ENCODE measurements around the gene ADAMTS20. TPM values are rescaled to one million over a fixed set of nuclear protein-coding genes. Genes with fewer than 3 reads are reported as not detected.
A peak's percentile ranks its signal among the peaks of the same experiment; 100 is the strongest.

ADAMTS20 gene
- total and polyA plus RNA-seq, 2 donors (not counting 1 experiment from before 2014, with no cell fraction given) = not detected

DNA sequence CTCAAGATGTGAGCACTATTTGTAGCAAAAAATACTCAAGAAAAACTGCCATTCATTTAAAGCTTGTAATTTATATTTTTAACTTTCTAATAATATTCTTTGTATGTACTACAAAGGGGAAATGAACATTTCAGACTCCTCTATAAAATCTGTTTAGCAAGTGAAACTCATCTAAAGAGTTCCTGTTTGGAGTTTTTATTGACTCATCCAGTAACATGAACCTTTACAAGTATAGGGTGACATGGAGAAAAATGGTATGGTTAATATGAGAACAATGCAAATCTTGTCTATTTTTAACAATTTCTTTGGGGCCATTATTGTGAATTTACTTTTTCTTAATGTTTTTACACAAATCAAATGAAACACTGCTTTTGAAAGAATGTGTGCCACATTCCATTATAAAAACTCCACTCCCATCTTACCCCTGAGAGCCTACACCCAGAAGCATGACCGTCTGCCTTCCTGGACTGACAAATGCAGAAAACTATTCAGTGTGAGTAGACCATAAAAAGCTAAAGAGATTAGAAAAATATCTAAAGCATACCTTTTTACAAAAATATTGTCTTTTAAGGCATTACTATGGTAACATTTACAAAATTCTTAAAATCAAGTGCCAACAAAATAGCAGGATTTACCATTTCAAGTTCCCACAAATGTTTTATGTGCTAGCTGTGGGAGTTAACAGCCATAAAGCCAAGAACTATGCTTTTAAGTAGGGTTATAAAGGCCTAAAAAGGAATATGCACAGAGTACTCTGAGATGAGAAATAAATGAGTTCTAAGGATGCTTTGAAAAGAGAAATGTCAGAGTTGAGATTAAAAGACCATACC, 144.0 kb downstream of the ADAMTS20 start:
- Histone ChIP-seq H3K27ac (ENCODE audit: insufficient read depth, low read length) (no peak overlapping the region), H3K4me3 (replicated peaks in 1 of 4; ENCODE audit: control extremely low read depth in 1 of 4, insufficient read depth in 1 of 4, low read depth in 3 of 4, low read length in 4 of 4) (no peak overlapping the region), H3K36me3 (ENCODE audit: control insufficient read depth, insufficient read depth, low read length) (no peaks in the 10 kb centered on the region), H4K20me1 (ENCODE audit: control insufficient read depth, extremely low read depth, insufficient read depth, low read length) (no peaks in the 10 kb centered on the region), H3K9ac (ENCODE audit: insufficient read depth, low read length) (no peak overlapping the region), H3K27me3 (ENCODE audit: control insufficient read depth, insufficient read depth, low read length) (no peaks in the 10 kb centered on the region), H3K9me3 (ENCODE audit: control insufficient read depth, insufficient read depth, low read depth, low read length) (no peaks in the 10 kb centered on the region), H2AFZ (ENCODE audit: low read length) (no peak overlapping the region), H3K4me1 (ENCODE audit: control insufficient read depth, extremely low read depth, insufficient read depth, low read length) (no peaks in the 10 kb centered on the region), H3K4me2 (ENCODE audit: extremely low read depth, insufficient read depth, low read length) (no peak overlapping the region), H3K79me2 (ENCODE audit: control insufficient read depth, insufficient read depth, low read length) (no peaks in the 10 kb centered on the region)
- peak; percentile 5 to 35 for DNase-seq (ENCODE audit: low read depth in 2 of 2)
- TF ChIP-seq, protein P1, sequence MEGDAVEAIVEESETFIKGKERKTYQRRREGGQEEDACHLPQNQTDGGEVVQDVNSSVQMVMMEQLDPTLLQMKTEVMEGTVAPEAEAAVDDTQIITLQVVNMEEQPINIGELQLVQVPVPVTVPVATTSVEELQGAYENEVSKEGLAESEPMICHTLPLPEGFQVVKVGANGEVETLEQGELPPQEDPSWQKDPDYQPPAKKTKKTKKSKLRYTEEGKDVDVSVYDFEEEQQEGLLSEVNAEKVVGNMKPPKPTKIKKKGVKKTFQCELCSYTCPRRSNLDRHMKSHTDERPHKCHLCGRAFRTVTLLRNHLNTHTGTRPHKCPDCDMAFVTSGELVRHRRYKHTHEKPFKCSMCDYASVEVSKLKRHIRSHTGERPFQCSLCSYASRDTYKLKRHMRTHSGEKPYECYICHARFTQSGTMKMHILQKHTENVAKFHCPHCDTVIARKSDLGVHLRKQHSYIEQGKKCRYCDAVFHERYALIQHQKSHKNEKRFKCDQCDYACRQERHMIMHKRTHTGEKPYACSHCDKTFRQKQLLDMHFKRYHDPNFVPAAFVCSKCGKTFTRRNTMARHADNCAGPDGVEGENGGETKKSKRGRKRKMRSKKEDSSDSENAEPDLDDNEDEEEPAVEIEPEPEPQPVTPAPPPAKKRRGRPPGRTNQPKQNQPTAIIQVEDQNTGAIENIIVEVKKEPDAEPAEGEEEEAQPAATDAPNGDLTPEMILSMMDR (conservative IDR thresholded peaks at IDR 0.05 in 1 of 2, IDR thresholded peaks at IDR 0.05 in 1 of 2; ENCODE audit: low read depth in 1 of 2, low read length in 2 of 2) = no peak
- TF ChIP-seq EZH2 (IDR thresholded peaks at IDR 0.05; ENCODE audit: low read length, missing control alignments) = no peak

DNA sequence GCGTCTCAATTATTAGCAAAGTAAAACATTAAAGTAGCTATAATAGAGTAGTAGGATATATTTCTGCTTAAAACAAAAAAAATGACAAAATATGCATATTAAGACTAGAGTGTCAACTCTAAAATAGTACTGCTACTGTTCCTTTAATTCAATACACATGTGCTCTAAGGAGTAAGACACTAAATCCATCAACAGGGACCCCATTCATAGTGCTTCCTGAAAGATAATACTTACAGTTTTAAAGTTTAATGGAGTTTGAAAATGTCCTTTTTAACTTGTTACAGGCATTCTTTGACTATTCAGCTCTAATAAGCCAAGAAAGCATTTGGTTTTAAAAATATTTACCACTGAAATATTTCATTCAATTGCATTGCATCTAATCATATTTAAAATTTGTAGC, 145.2 kb downstream of the ADAMTS20 start:
- no peak for DNase-seq (ENCODE audit: low read depth in 2 of 2)
- H3K27me3 ChIP-seq (ENCODE audit: control insufficient read depth, insufficient read depth, low read length) = no peaks in the 10 kb centered on the region
- H3K27ac ChIP-seq (ENCODE audit: insufficient read depth, low read length) = no peak overlapping the region
- no peak overlapping the region for H3K4me3 ChIP-seq (replicated peaks in 1 of 4; ENCODE audit: control extremely low read depth in 1 of 4, insufficient read depth in 1 of 4, low read depth in 3 of 4, low read length in 4 of 4)
- no peak overlapping the region for H3K9ac ChIP-seq (ENCODE audit: insufficient read depth, low read length)
- no peak for TF ChIP-seq EZH2 (IDR thresholded peaks at IDR 0.05; ENCODE audit: low read length, missing control alignments)
- TF ChIP-seq, protein P1 (conservative IDR thresholded peaks at IDR 0.05 in 1 of 2, IDR thresholded peaks at IDR 0.05 in 1 of 2; ENCODE audit: low read depth in 1 of 2, low read length in 2 of 2) = no peak
- H3K4me2 ChIP-seq (ENCODE audit: extremely low read depth, insufficient read depth, low read length) = no peak overlapping the region
- no peaks in the 10 kb centered on the region for H4K20me1 ChIP-seq (ENCODE audit: control insufficient read depth, extremely low read depth, insufficient read depth, low read length)
- no peak overlapping the region for H2AFZ ChIP-seq (ENCODE audit: low read length)
- no peaks in the 10 kb centered on the region for H3K9me3 ChIP-seq (ENCODE audit: control insufficient read depth, insufficient read depth, low read depth, low read length)
- H3K79me2 ChIP-seq (ENCODE audit: control insufficient read depth, insufficient read depth, low read length) = no peaks in the 10 kb centered on the region
- H3K36me3 ChIP-seq (ENCODE audit: control insufficient read depth, insufficient read depth, low read length) = no peaks in the 10 kb centered on the region
- no peaks in the 10 kb centered on the region for H3K4me1 ChIP-seq (ENCODE audit: control insufficient read depth, extremely low read depth, insufficient read depth, low read length)

DNA sequence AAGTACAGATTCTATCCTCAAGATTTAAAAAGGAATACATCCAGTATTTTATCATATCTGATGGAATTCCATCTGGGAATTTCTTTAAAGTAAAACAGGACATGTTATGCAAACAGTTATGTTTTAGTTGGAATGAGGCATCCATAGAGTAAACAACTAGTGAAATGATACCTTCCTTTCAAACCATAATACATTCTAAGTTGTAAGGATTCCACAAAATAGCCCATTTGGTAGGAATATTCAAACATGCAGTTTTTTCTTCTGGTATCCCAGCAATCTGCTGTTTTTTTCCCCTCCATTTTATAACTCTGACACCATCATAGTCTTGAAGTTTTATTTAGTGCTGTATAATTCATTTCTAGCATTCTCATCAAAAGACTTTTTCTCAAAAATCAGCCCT, 149.6 kb downstream of the ADAMTS20 start:
- no peaks in the 10 kb centered on the region for H3K9me3 ChIP-seq (ENCODE audit: control insufficient read depth, insufficient read depth, low read depth, low read length)
- H3K27me3 ChIP-seq (ENCODE audit: control insufficient read depth, insufficient read depth, low read length) = no peaks in the 10 kb centered on the region
- H3K27ac ChIP-seq (ENCODE audit: insufficient read depth, low read length) = no peak overlapping the region
- no peak overlapping the region for H3K9ac ChIP-seq (ENCODE audit: insufficient read depth, low read length)
- TF ChIP-seq EZH2 (IDR thresholded peaks at IDR 0.05; ENCODE audit: low read length, missing control alignments) = no peak
- TF ChIP-seq, protein P1 (conservative IDR thresholded peaks at IDR 0.05 in 1 of 2, IDR thresholded peaks at IDR 0.05 in 1 of 2; ENCODE audit: low read depth in 1 of 2, low read length in 2 of 2) = no peak
- no peak for DNase-seq (ENCODE audit: low read depth in 2 of 2)
- no peaks in the 10 kb centered on the region for H3K79me2 ChIP-seq (ENCODE audit: control insufficient read depth, insufficient read depth, low read length)
- no peaks in the 10 kb centered on the region for H3K36me3 ChIP-seq (ENCODE audit: control insufficient read depth, insufficient read depth, low read length)
- H3K4me3 ChIP-seq (replicated peaks in 1 of 4; ENCODE audit: control extremely low read depth in 1 of 4, insufficient read depth in 1 of 4, low read depth in 3 of 4, low read length in 4 of 4) = no peak overlapping the region
- no peak overlapping the region for H2AFZ ChIP-seq (ENCODE audit: low read length)
- H3K4me1 ChIP-seq (ENCODE audit: control insufficient read depth, extremely low read depth, insufficient read depth, low read length) = no peaks in the 10 kb centered on the region
- H4K20me1 ChIP-seq (ENCODE audit: control insufficient read depth, extremely low read depth, insufficient read depth, low read length) = no peaks in the 10 kb centered on the region
- H3K4me2 ChIP-seq (ENCODE audit: extremely low read depth, insufficient read depth, low read length) = no peak overlapping the region

Measured in fibroblast of lung (primary cell).